ENCODE results near the gene TMED8. TPM values are rescaled to one million over a fixed set of nuclear protein-coding genes. Genes with fewer than 3 reads are reported as not detected.

The TMED8 gene
- total and polyA plus RNA-seq, 8 donors = 12.7 to 19.8 (median 16.6) TPM

DNA sequence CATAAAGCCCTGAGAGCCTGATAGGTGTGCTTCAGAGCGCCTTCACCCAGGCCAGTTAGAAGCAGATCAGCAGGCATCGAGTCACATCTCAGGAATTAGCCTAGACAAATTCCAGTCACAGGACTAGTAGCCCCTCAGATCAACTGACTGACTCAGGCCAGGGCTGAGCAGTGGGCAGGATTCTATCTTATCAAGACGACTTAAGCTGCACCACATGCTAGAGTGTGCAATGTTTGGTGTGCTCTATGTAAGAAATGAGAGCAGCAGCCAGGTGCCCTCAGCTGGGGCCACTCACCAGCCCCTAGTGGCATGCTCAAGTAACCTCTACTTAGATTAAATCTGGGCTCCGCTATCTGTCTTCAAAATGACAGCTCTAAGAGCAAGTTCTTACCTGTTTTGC, 86.2 kb downstream of the TMED8 start:
- intact Hi-C loops (cut with DNase I) = no loop called here
- peaks cover 0 to 66% of the 10 kb centered on the region in 2 donors for H3K36me3 ChIP-seq

DNA sequence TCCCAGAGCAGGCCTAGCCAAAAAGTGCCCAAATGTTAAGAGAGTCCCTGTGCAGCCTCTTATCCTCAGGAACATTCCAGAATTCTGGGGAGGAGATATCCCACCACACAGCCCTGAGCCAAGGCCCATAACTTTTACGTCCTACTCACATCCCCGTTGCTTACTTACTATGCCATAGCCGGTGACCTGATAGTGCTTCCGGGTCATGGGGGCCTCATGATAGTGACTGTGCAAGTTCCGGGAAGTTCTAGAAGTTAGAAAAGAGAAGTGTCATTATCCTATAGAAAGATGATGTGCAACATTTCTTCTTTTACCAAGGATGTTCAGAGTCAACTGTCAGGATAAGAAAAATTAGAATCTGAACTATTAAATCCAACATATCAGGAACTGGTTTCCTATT, 90.3 kb downstream of the TMED8 start:
- no peaks in the 10 kb centered on the region for H3K4me1 ChIP-seq
- H3K36me3 ChIP-seq = peaks cover 0 to 83% of the 10 kb centered on the region in 2 donors
- intact Hi-C loops (cut with DNase I) = no loop called here
- H3K4me3 ChIP-seq = no peak overlapping the region
- no peak for ATAC-seq
- no peaks in the 10 kb centered on the region for H3K27me3 ChIP-seq
- H3K27ac ChIP-seq = no peak overlapping the region
- TF ChIP-seq, protein P1, sequence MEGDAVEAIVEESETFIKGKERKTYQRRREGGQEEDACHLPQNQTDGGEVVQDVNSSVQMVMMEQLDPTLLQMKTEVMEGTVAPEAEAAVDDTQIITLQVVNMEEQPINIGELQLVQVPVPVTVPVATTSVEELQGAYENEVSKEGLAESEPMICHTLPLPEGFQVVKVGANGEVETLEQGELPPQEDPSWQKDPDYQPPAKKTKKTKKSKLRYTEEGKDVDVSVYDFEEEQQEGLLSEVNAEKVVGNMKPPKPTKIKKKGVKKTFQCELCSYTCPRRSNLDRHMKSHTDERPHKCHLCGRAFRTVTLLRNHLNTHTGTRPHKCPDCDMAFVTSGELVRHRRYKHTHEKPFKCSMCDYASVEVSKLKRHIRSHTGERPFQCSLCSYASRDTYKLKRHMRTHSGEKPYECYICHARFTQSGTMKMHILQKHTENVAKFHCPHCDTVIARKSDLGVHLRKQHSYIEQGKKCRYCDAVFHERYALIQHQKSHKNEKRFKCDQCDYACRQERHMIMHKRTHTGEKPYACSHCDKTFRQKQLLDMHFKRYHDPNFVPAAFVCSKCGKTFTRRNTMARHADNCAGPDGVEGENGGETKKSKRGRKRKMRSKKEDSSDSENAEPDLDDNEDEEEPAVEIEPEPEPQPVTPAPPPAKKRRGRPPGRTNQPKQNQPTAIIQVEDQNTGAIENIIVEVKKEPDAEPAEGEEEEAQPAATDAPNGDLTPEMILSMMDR (IDR thresholded peaks at IDR 0.05) = no peak
- H3K9me3 ChIP-seq = no peaks in the 10 kb centered on the region
- no peak for DNase-seq

More for the DNA sequence above, 86.2 kb downstream of the TMED8 start:
- Histone ChIP-seq H3K9me3 (no peaks in the 10 kb centered on the region), H3K4me1 (no peaks in the 10 kb centered on the region), H3K27ac (no peak overlapping the region), H3K4me3 (no peak overlapping the region), H3K27me3 (no peaks in the 10 kb centered on the region)
- TF ChIP-seq, protein P1 (IDR thresholded peaks at IDR 0.05) = no peak
- no peak for ATAC-seq
- DNase-seq = no peak

Other genes starting within 250 kb of the TMED8 start
- not detected for gene ZDHHC22, start 235.3 kb downstream of the TMED8 start, total RNA-seq
- gene ZDHHC22, start 235.3 kb downstream of the TMED8 start, polyA plus RNA-seq (ENCODE audit: insufficient read length in 6 of 6) = under 1 TPM in 4 of 6 donors, not detected in 2; 0.04 to 0.11 (median 0.09) TPM
- gene TMEM63C, start 195.3 kb downstream of the TMED8 start, total RNA-seq = under 1 TPM in 1 of 2 donors, not detected in 1; 0.47 TPM
- 1 to 10 TPM in 3 of 6 donors, under 1 TPM in 3; 0.20 to 2.0 (median 1.1) TPM for gene TMEM63C, start 195.3 kb downstream of the TMED8 start, polyA plus RNA-seq (ENCODE audit: insufficient read length in 6 of 6)
- not detected for gene NGB, start 105.9 kb downstream of the TMED8 start, total RNA-seq
- not detected for gene NGB, start 105.9 kb downstream of the TMED8 start, polyA plus RNA-seq (ENCODE audit: insufficient read length in 6 of 6)
- 10 to 100 TPM; 29.3 to 32.8 TPM for gene POMT2, start 56.2 kb downstream of the TMED8 start, total RNA-seq
- 10 to 100 TPM; 25.5 to 34.3 (median 31.7) TPM for gene POMT2, start 56.2 kb downstream of the TMED8 start, polyA plus RNA-seq (ENCODE audit: insufficient read length in 6 of 6)
- 10 to 100 TPM; 11.6 to 13.6 TPM for gene GSTZ1, start 56.1 kb downstream of the TMED8 start, total RNA-seq
- gene GSTZ1, start 56.1 kb downstream of the TMED8 start, polyA plus RNA-seq (ENCODE audit: insufficient read length in 6 of 6) = 10 to 100 TPM; 14.9 to 26.7 (median 20.5) TPM
- gene SAMD15, start 285 bp upstream of the TMED8 start, total RNA-seq = 1 to 10 TPM; 1.7 to 2.2 TPM
- 1 to 10 TPM; 3.6 to 5.7 (median 4.5) TPM for gene SAMD15, start 285 bp upstream of the TMED8 start, polyA plus RNA-seq (ENCODE audit: insufficient read length in 6 of 6)
- under 1 TPM; 0.26 to 0.45 TPM for gene NOXRED1, start 46.4 kb upstream of the TMED8 start, total RNA-seq
- 1 to 10 TPM; 1.4 to 2.5 (median 2.0) TPM for gene NOXRED1, start 46.4 kb upstream of the TMED8 start, polyA plus RNA-seq (ENCODE audit: insufficient read length in 6 of 6)
- gene VIPAS39, start 80.5 kb upstream of the TMED8 start, total RNA-seq = 10 to 100 TPM; 15.4 to 16.3 TPM
- 10 to 100 TPM; 28.3 to 40.4 (median 31.6) TPM for gene VIPAS39, start 80.5 kb upstream of the TMED8 start, polyA plus RNA-seq (ENCODE audit: insufficient read length in 6 of 6)
- 100 to 1,000 TPM; 111 to 150 TPM for gene AHSA1, start 81.0 kb upstream of the TMED8 start, total RNA-seq
- gene AHSA1, start 81.0 kb upstream of the TMED8 start, polyA plus RNA-seq (ENCODE audit: insufficient read length in 6 of 6) = 100 to 1,000 TPM; 143 to 203 (median 182) TPM
- gene ISM2, start 121.7 kb upstream of the TMED8 start, total RNA-seq = not detected
- gene ISM2, start 121.7 kb upstream of the TMED8 start, polyA plus RNA-seq (ENCODE audit: insufficient read length in 6 of 6) = under 1 TPM in 1 of 6 donors, not detected in 5; 0.17 TPM
- gene SPTLC2, start 239.5 kb upstream of the TMED8 start, total RNA-seq = 10 to 100 TPM; 40.7 to 44.0 TPM
- gene SPTLC2, start 239.5 kb upstream of the TMED8 start, polyA plus RNA-seq (ENCODE audit: insufficient read length in 6 of 6) = 10 to 100 TPM; 32.9 to 39.0 (median 36.5) TPM

Data from left lung (tissue), 10 donors.